Measurements from ENCODE around the gene SUFU. TPM values are rescaled to one million over a fixed set of nuclear protein-coding genes. Genes with fewer than 3 reads are reported as not detected.

The SUFU gene
- total and polyA plus RNA-seq, 2 of the 13 experiments (the other 11 are each of a cell fraction or from before 2014, with no cell fraction given), result 2.9 to 5.5 TPM

- TF ChIP-seq ZBTB49 (CRISPR knock-in tag; IDR thresholded peaks at IDR 0.05; ENCODE audit: borderline replicate concordance), result no peak
- no peak for TF ChIP-seq AFF4 (CRISPR knock-in tag; IDR thresholded peaks at IDR 0.05)
- TF ChIP-seq E2F2 (CRISPR knock-in tag; IDR thresholded peaks at IDR 0.05; ENCODE audit: borderline replicate concordance), result no peak
- no peak for TF ChIP-seq GTF2F1 (IDR thresholded peaks at IDR 0.05; ENCODE audit: low read length)
- TF ChIP-seq SKIL (CRISPR knock-in tag; IDR thresholded peaks at IDR 0.05; ENCODE audit: borderline replicate concordance), result peak; percentile 32; the same call in 1 of the 2 replicates
- no peak for TF ChIP-seq PREB (CRISPR knock-in tag; IDR thresholded peaks at IDR 0.05)
- no peak; the same call in 1 of the 2 replicates for TF ChIP-seq BCL6 (CRISPR knock-in tag; IDR thresholded peaks at IDR 0.05)
- peak; percentile 84; the same call in 1 of the 2 replicates for TF ChIP-seq IRF2 (CRISPR knock-in tag; IDR thresholded peaks at IDR 0.05)
- TF ChIP-seq ZSCAN9 (CRISPR knock-in tag; IDR thresholded peaks at IDR 0.05; ENCODE audit: borderline replicate concordance), result peak; percentile 42; the same call in 1 of the 2 replicates
- TF ChIP-seq NFATC3 (CRISPR knock-in tag; IDR thresholded peaks at IDR 0.05), result no peak
- no peak for TF ChIP-seq ZNF777 (CRISPR knock-in tag; IDR thresholded peaks at IDR 0.05)
- TF ChIP-seq RCOR2 (CRISPR knock-in tag; IDR thresholded peaks at IDR 0.05), result 0 out of 2 replicates have a peak, but pooled peaks have one; percentile 32
- no peak for TF ChIP-seq FOXP1 (IDR thresholded peaks at IDR 0.05)
- peak; percentile 24; the same call in 1 of the 2 replicates for TF ChIP-seq FOXP1 (CRISPR knock-in tag; IDR thresholded peaks at IDR 0.05)
- TF ChIP-seq FOXC1 (CRISPR knock-in tag; IDR thresholded peaks at IDR 0.05; ENCODE audit: borderline replicate concordance), result no peak; the same call in 1 of the 2 replicates
- no peak for TF ChIP-seq DBP (CRISPR knock-in tag; IDR thresholded peaks at IDR 0.05; ENCODE audit: not compliant biosample characterization)
Measured at GRCh38 chr10:102660888-102661657, 157.3 kb downstream of the SUFU start (continued).

All from HepG2 (cell line).